ENCODE data around the gene ZNF436. TPM values are rescaled to one million over a fixed set of nuclear protein-coding genes. Genes with fewer than 3 reads are reported as not detected.

Gene ZNF436
- total and polyA plus RNA-seq, 2 of the 8 experiments (the other 6 are each of a cell fraction or from before 2014, with no cell fraction given) = 0.65 to 1.8 TPM

DNA sequence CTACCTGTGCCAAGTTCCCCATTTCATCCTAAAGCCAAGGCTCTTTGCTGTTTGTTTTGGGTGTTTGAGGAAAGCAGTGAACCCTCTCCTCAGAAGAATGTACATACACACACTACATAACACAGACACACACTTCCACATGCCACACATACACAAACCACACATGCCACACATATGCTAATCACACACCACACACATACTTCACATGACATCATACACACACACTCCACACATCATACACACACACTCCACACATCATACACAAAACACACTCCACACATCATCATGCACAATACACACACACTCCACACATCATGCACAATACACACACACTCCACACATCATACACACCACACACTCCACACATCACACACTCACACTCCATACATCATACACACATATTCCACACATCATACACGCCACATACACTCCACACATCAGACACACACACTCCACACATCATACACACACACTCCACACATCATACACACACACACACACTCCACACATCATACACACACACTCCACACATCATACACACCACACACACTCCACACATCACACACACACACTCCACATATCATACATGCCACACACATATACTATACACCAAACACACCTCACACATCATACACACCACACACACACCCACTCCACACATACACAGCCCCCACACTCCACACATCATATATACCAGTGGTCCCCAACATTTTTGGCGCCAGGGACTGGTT is 22.7 kb upstream of the ZNF436 start:
- CTCF ChIA-PET (ENCODE audit: partially characterized antibody) = interaction anchor here (3.2 kb wide), 1 partner anchor 11 kb away, joined by 26 read pairs; no protein-coding TSS in a partner anchor
- Histone ChIP-seq H3K4me3 (ENCODE audit: extremely low read depth in 1 of 4, insufficient read depth in 2 of 4, low read depth in 3 of 4, low read length in 4 of 4) (no peak overlapping the region), H3K9me3 (ENCODE audit: insufficient read depth in 2 of 2, low read depth in 1 of 2, low read length in 1 of 2) (peaks cover 4 to 8% of the 10 kb centered on the region in 2 experiments; a peak in 2 of 4 replicates), H3K23me2 (ENCODE audit: low read depth, low read length) (peaks cover 10% of the 10 kb centered on the region), H4K91ac (replicated peaks; ENCODE audit: insufficient read length, low read length) (no peak overlapping the region), H2BK5ac (ENCODE audit: low read depth, low read length) (no peak overlapping the region), H3K9ac (replicated peaks in 1 of 4; ENCODE audit: extremely low read depth in 1 of 4, low read depth in 3 of 4, low read length in 3 of 4) (peak overlapping the region in 1 of 4 experiments; percentile 18; a peak in 1 of 7 replicates), H3K27me3 (replicated peaks in 1 of 4; ENCODE audit: control insufficient read depth in 3 of 4, extremely low read depth in 1 of 4, insufficient read depth in 3 of 4, low read length in 3 of 4) (peaks cover 25 to 78% (median 58%) of the 10 kb centered on the region in 4 experiments), H3K23ac (ENCODE audit: insufficient read length) (no peak overlapping the region), H3K27ac (ENCODE audit: low read depth, low read length) (no peak overlapping the region), H4K5ac (ENCODE audit: insufficient read length, low read depth, low read length) (no peak overlapping the region), H2BK120ac (replicated peaks; ENCODE audit: low read depth, low read length) (no peak overlapping the region), H2BK20ac (ENCODE audit: low read length) (no peak overlapping the region), H3K56ac (replicated peaks; ENCODE audit: insufficient read length, low read depth, low read length) (peak overlapping the region; percentile 98), H3K4me2 (ENCODE audit: insufficient read depth in 1 of 2, low read depth in 2 of 2, low read length in 2 of 2) (no peak overlapping the region; a peak in 1 of 4 replicates), H2AFZ (ENCODE audit: low read length) (no peak overlapping the region), H2BK12ac (ENCODE audit: low read depth, low read length) (no peak overlapping the region; the same call in 1 of the 2 replicates), H3K79me2 (ENCODE audit: control insufficient read depth in 1 of 2, insufficient read depth in 2 of 2, low read length in 2 of 2) (no peaks in the 10 kb centered on the region), H4K20me1 (replicated peaks in 1 of 2; ENCODE audit: control insufficient read depth in 1 of 2, insufficient read depth in 2 of 2, low read length in 2 of 2) (peaks cover 4 to 10% of the 10 kb centered on the region in 2 experiments), H2BK15ac (ENCODE audit: low read length) (no peak overlapping the region), H4K8ac (ENCODE audit: extremely low read depth, insufficient read depth, low read length) (no peak overlapping the region), H3K4me1 (replicated peaks in 1 of 4; ENCODE audit: control insufficient read depth in 3 of 4, insufficient read depth in 4 of 4, low read length in 3 of 4) (peaks cover 0 to 10% (median 4%) of the 10 kb centered on the region in 4 experiments; a peak in 6 of 7 replicates), H2AK5ac (ENCODE audit: low read depth, low read length) (peak overlapping the region; percentile 4; the same call in 1 of the 2 replicates), H3K4ac (replicated peaks; ENCODE audit: insufficient read length, low read depth, low read length) (no peak overlapping the region), H3K36me3 (ENCODE audit: control insufficient read depth in 2 of 4, insufficient read depth in 4 of 4, low read length in 3 of 4) (no peaks in the 10 kb centered on the region), H3K79me1 (ENCODE audit: low read depth, low read length) (0 out of 2 replicates have a peak, but pooled peaks cover 3% of the 10 kb centered on the region), H3K14ac (ENCODE audit: insufficient read length) (no peak overlapping the region), H3K18ac (ENCODE audit: extremely low read depth, low read length) (no peak overlapping the region)
- 64 to 100% methylated on average over 1 to 2 of the region's 2 CpGs for WGBS, 2 experiments (ENCODE audit: extremely low coverage in 1 of 2, insufficient coverage in 1 of 2, insufficient read length in 1 of 2, insufficient replicate concordance in 2 of 2, low coverage in 1 of 2, low lambda C conversion rate in 2 of 2, missing lambda C conversion rate in 1 of 2)
- FAIRE-seq (peak; percentile 19), DNase-seq (ENCODE audit: low read depth in 1 of 2, low spot score in 2 of 2) (no peak)
- POLR2A ChIA-PET (ENCODE audit: partially characterized antibody) = interaction anchor here (0.9 kb wide), 1 partner anchor 48 kb away, joined by 5 read pairs; the partner anchor contains the start of gene HNRNPR
- TF ChIP-seq MAFK (IDR thresholded peaks at IDR 0.05; ENCODE audit: low read depth, low read length) (no peak), EGR1 (IDR thresholded peaks at IDR 0.05; ENCODE audit: borderline replicate concordance, low read depth, low read length) (no peak), PHF8 (conservative IDR thresholded peaks at IDR 0.05; ENCODE audit: low read depth, low read length) (no peak), SUZ12 (IDR thresholded peaks at IDR 0.05; ENCODE audit: low read length) (no peak), YY1 (IDR thresholded peaks at IDR 0.05; ENCODE audit: low read depth, low read length) (no peak), ASH2L (IDR thresholded peaks at IDR 0.05; ENCODE audit: low read length) (no peak), RNF2 (IDR thresholded peaks at IDR 0.05; ENCODE audit: borderline replicate concordance, low read depth, low read length, missing control alignments, poor library complexity, severe bottlenecking) (no peak)
